Testis (tissue), 2 donors: ENCODE measurements around the gene NEXN.

Experiments used
- CTCF ChIP-seq, 3 experiments: fragments of 450-650 bp in 2 of 3; fragments of 200-600 bp in 1 of 3; sonication (generic) in 1 of 3; IDR thresholded peaks; one replicate each; pipeline ENCODE4 v1.5.1; 2016 to 2019; ENCODE audit warnings: antibody characterized with exemption in 3 of 3, mild to moderate bottlenecking in 2 of 3, moderate library complexity in 1 of 3
- POLR2A ChIP-seq: fragments of 450-650 bp; IDR thresholded peaks from one replicate; pipeline ENCODE4 v1.6.1; 2017; ENCODE audit warnings: antibody characterized with exemption, mild to moderate bottlenecking, moderate library complexity

- TF ChIP-seq CTCF (IDR thresholded peaks at IDR 0.05) (no peak), POLR2A (no peak)
Measured at GRCh38 chr1:77958391-77958790, 70.0 kb downstream of the NEXN start.
